Fibroblast of lung (primary cell): Measurements from ENCODE around the gene SLC9A8.

Source experiments
- EZH2 ChIP-seq: IDR thresholded peaks from 2 replicates; pipeline ENCODE4 v1.5.1; 2012; ENCODE audit warnings: low read length, control low read depth, mild to moderate bottlenecking; ENCODE audit errors: missing control alignments
- TF ChIP-seq, protein P1 (sequence below), 2 donors: IDR thresholded peaks in 1 of 2; conservative IDR thresholded peaks in 1 of 2; 1 replicate in 1 of 2; 2 replicates in 1 of 2; pipeline ENCODE4 v1.5.1; 2011 to 2012; ENCODE audit warnings: low read length in 2 of 2, control low read depth in 1 of 2, inconsistent platforms in 1 of 2, low read depth in 1 of 2, mild to moderate bottlenecking in 1 of 2

DNA sequence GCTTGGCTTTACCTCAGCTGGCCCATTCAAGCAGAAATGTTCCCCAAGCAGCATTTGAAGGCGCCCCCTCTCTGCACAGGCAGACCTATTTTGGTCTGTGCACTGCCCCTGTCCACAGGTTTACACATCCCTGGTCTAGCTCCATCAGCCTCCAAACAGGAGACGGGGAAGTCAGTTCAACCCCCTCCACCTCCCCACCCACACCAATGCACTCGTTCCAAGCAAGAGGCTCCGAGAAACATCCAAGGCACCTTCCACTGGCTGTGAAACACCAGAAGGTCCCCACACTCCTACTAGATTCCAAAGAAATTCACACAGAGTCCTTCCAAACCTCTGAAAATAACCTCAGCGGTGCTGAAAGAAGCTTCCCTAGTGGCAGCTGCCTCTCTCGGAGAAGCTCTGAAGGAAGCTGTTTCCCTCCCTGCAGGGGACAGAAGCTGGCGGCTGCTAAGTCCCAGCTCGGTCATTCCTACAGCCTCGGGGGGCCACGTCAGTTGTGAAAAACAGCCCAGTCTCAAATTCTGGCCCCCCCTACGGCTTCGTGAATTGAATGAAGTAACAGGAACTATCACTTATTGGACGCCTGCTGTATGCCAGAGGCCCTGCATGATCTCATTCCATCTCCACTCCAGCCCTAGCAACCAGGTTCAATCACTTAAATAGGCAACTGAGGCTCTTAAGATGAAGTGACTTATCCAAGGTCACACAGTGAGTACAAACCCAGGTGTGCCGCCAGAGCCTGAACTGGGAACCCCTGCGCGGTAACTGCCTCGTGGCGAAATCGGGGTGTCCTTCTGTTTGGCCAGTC lies 101.9 kb downstream of the SLC9A8 start:
- TF ChIP-seq, protein P1, sequence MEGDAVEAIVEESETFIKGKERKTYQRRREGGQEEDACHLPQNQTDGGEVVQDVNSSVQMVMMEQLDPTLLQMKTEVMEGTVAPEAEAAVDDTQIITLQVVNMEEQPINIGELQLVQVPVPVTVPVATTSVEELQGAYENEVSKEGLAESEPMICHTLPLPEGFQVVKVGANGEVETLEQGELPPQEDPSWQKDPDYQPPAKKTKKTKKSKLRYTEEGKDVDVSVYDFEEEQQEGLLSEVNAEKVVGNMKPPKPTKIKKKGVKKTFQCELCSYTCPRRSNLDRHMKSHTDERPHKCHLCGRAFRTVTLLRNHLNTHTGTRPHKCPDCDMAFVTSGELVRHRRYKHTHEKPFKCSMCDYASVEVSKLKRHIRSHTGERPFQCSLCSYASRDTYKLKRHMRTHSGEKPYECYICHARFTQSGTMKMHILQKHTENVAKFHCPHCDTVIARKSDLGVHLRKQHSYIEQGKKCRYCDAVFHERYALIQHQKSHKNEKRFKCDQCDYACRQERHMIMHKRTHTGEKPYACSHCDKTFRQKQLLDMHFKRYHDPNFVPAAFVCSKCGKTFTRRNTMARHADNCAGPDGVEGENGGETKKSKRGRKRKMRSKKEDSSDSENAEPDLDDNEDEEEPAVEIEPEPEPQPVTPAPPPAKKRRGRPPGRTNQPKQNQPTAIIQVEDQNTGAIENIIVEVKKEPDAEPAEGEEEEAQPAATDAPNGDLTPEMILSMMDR (conservative IDR thresholded peaks at IDR 0.05 in 1 of 2, IDR thresholded peaks at IDR 0.05 in 1 of 2; ENCODE audit: low read depth in 1 of 2, low read length in 2 of 2) = no peak
- TF ChIP-seq EZH2 = no peak
